ENCODE results near the gene PHLDB3.

PHLDB3 gene

GRCh38 chr19:43464134-43464775 is 40.3 kb downstream of the PHLDB3 start:
- Histone ChIP-seq H3K9ac (ENCODE audit: low read depth, low read length, poor library complexity, severe bottlenecking) (peak overlapping the region; percentile 28), H4K20me1 (ENCODE audit: insufficient read depth, low read length, poor library complexity, severe bottlenecking) (no peaks in the 10 kb centered on the region), H3K4me2 (ENCODE audit: low read depth, low read length, poor library complexity, severe bottlenecking) (peak overlapping the region; percentile 75), H3K27me3 (ENCODE audit: insufficient read depth, low read length, poor library complexity, severe bottlenecking) (no peaks in the 10 kb centered on the region), H3K36me3 (ENCODE audit: insufficient read depth, low read length) (no peaks in the 10 kb centered on the region), H3F3A (ENCODE audit: low read depth) (no peaks in the 10 kb centered on the region), H2AFZ (ENCODE audit: low read length) (peak overlapping the region; percentile 96), H3K79me2 (ENCODE audit: insufficient read depth, low read length) (no peaks in the 10 kb centered on the region), H3K9me3 (ENCODE audit: insufficient read depth, low read depth, low read length) (no peaks in the 10 kb centered on the region), H3K4me3 (ENCODE audit: low read length, poor library complexity, severe bottlenecking) (peak overlapping the region; percentile 82), H3K9me2 (replicated peaks; ENCODE audit: low read depth, low read length) (no peaks in the 10 kb centered on the region), H3K4me1 (ENCODE audit: insufficient read depth, low read length, poor library complexity, severe bottlenecking) (peaks cover 10% of the 10 kb centered on the region)
- no peak for TF ChIP-seq CTCF (conservative IDR thresholded peaks at IDR 0.05; ENCODE audit: low read length)
- no peak for TF ChIP-seq EZH2phosphoT487 (IDR thresholded peaks at IDR 0.05; ENCODE audit: borderline replicate concordance)

GRCh38 chr19:43463381-43464133 is 41.0 kb downstream of the PHLDB3 start:
- Histone ChIP-seq H2AFZ (ENCODE audit: low read length) (peak overlapping the region; percentile 96), H3K4me2 (ENCODE audit: low read depth, low read length, poor library complexity, severe bottlenecking) (peak overlapping the region; percentile 75), H3K79me2 (ENCODE audit: insufficient read depth, low read length) (no peaks in the 10 kb centered on the region), H3F3A (ENCODE audit: low read depth) (no peaks in the 10 kb centered on the region), H3K9me3 (ENCODE audit: insufficient read depth, low read depth, low read length) (no peaks in the 10 kb centered on the region), H3K4me1 (ENCODE audit: insufficient read depth, low read length, poor library complexity, severe bottlenecking) (peaks cover 7% of the 10 kb centered on the region), H3K4me3 (ENCODE audit: low read length, poor library complexity, severe bottlenecking) (peak overlapping the region; percentile 82), H3K27me3 (ENCODE audit: insufficient read depth, low read length, poor library complexity, severe bottlenecking) (no peaks in the 10 kb centered on the region), H4K20me1 (ENCODE audit: insufficient read depth, low read length, poor library complexity, severe bottlenecking) (no peaks in the 10 kb centered on the region), H3K36me3 (ENCODE audit: insufficient read depth, low read length) (no peaks in the 10 kb centered on the region), H3K9me2 (replicated peaks; ENCODE audit: low read depth, low read length) (no peaks in the 10 kb centered on the region), H3K9ac (ENCODE audit: low read depth, low read length, poor library complexity, severe bottlenecking) (peak overlapping the region; percentile 28)
- TF ChIP-seq CTCF (conservative IDR thresholded peaks at IDR 0.05; ENCODE audit: low read length) (no peak), EZH2phosphoT487 (IDR thresholded peaks at IDR 0.05; ENCODE audit: borderline replicate concordance) (no peak)

- Histone ChIP-seq H3K4me1 (ENCODE audit: insufficient read depth, low read length, poor library complexity, severe bottlenecking) (peaks cover 5% of the 10 kb centered on the region), H3K4me3 (ENCODE audit: low read length, poor library complexity, severe bottlenecking) (peak overlapping the region; percentile 82), H3F3A (ENCODE audit: low read depth) (no peaks in the 10 kb centered on the region), H3K27me3 (ENCODE audit: insufficient read depth, low read length, poor library complexity, severe bottlenecking) (no peaks in the 10 kb centered on the region), H3K36me3 (ENCODE audit: insufficient read depth, low read length) (no peaks in the 10 kb centered on the region), H3K9me2 (replicated peaks; ENCODE audit: low read depth, low read length) (no peaks in the 10 kb centered on the region), H2AFZ (ENCODE audit: low read length) (0 out of 2 replicates have a peak overlapping the region, but pooled peaks have one; percentile 46), H3K79me2 (ENCODE audit: insufficient read depth, low read length) (no peaks in the 10 kb centered on the region), H3K9me3 (ENCODE audit: insufficient read depth, low read depth, low read length) (no peaks in the 10 kb centered on the region), H3K4me2 (ENCODE audit: low read depth, low read length, poor library complexity, severe bottlenecking) (peak overlapping the region; percentile 75), H4K20me1 (ENCODE audit: insufficient read depth, low read length, poor library complexity, severe bottlenecking) (no peaks in the 10 kb centered on the region), H3K9ac (ENCODE audit: low read depth, low read length, poor library complexity, severe bottlenecking) (no peak overlapping the region)
- TF ChIP-seq CTCF (conservative IDR thresholded peaks at IDR 0.05; ENCODE audit: low read length) (no peak), EZH2phosphoT487 (IDR thresholded peaks at IDR 0.05; ENCODE audit: borderline replicate concordance) (no peak)
These were observed 41.7 kb downstream of the PHLDB3 start for GRCh38 chr19:43462785-43463380.

All from Loucy (cell line).